GM13977 (cell line): Measurements from ENCODE around the gene PHB1.

Experiments
- DNase-seq: peaks from one replicate; pipeline ENCODE4 v3.0.0; 2012; ENCODE audit warnings: low spot score
- in situ Hi-C: fragments of 300-500 bp; cut with MboI; formaldehyde crosslinking; loops from one replicate; pipeline ENCODE4 v1.12.0; 2022; ENCODE audit warnings: low sequenced_read_pairs, low pct_unique_long_range_greater_than_20kb, mixed read lengths, inconsistent platforms; ENCODE audit not compliant: unreplicated experiment
- TF ChIP-seq, protein P1 (sequence below): IDR thresholded peaks from 2 replicates; pipeline ENCODE4 v1.5.1; 2012; ENCODE audit warnings: mild to moderate bottlenecking, control low read depth; ENCODE audit not compliant: insufficient read depth; ENCODE audit errors: extremely low read depth, missing control alignments

PHB1 gene

DNA sequence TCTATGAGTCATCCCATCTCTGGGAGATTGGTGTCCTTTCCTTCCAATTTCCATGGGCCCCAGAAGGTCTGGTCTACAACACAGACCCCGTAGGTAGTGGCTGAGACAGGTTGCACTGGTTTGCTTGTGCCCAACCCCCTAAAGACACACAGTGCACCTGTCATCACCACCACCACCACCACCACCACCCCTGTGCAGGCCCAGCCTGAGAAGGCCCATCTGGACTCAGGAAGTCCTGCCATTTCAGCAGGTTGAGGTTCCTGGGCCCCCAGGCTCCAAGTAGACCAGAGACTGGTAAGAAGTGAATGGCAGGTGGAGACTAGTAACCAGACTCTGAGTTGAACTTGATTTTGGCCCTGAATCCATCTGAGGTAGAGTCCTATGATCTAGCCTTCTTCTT lies 25.9 kb upstream of the PHB1 start:
- no peak for DNase-seq
- TF ChIP-seq, protein P1, sequence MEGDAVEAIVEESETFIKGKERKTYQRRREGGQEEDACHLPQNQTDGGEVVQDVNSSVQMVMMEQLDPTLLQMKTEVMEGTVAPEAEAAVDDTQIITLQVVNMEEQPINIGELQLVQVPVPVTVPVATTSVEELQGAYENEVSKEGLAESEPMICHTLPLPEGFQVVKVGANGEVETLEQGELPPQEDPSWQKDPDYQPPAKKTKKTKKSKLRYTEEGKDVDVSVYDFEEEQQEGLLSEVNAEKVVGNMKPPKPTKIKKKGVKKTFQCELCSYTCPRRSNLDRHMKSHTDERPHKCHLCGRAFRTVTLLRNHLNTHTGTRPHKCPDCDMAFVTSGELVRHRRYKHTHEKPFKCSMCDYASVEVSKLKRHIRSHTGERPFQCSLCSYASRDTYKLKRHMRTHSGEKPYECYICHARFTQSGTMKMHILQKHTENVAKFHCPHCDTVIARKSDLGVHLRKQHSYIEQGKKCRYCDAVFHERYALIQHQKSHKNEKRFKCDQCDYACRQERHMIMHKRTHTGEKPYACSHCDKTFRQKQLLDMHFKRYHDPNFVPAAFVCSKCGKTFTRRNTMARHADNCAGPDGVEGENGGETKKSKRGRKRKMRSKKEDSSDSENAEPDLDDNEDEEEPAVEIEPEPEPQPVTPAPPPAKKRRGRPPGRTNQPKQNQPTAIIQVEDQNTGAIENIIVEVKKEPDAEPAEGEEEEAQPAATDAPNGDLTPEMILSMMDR = no peak
- in situ Hi-C loops = no loop called here

DNA sequence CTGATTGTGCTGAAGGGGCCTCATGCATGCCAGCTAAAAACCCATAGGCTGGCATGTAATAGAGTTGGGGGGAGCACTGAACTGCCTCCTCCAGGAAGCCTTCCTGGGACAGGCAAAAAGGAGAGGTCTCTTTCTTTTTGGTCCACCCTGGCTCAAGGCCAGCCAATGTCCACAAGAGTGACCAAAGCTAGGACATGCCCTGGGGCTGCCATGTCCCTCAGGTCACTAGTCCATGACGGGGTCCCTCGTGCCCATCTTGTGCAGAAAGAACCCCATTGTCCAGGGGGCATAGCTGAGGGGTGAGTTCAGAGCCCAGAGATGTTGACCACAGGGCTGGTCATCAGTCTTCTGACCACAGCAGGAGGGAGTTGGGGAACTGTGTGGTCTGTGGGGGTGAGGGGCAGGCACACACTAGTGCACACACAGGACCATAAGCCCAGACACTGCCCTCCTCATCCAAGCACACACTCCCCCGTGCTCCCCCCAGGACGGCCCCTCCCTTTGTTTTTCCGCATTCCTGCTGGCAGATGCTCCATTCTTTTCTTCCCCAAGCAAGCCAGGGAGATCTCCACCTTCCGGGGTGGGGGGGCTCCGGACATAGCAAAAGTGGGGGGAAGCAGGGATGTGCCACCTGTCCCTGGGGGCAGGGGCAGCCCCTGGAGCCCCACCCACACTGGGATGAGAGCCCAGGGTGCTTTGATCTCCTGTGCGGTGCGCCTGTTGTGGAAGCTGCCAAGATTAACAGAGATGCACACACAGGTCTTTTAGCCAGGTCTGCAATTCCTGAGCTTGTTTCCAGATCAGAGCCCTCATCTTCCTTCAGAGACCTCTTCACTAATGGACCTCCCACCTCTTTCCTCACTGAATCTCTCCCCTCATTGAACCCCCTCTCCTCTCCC lies 25.2 kb upstream of the PHB1 start:
- in situ Hi-C loops = loop anchor here (10.0 kb wide), 1 partner anchor 115 kb away; no protein-coding TSS in a partner anchor
- DNase-seq = no peak
- TF ChIP-seq, protein P1 = no peak

DNA sequence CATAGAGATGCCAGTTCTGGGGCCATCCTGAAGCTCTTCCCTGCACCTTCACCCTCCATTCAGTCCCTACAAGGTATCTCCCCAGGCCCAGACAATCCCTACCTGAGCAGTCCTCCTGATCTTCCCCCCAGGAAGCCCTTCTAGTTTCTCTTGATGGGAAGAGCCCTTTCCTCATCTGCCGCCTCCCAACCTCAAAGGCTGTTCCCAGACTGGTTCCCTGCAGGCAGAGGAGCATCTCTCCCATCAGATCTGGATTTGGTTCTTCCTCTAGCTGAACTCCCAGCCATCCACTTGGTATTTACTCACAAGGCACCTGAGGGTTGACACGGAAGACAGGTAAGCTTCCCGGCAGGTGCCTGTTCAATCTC lies 24.6 kb upstream of the PHB1 start:
- TF ChIP-seq, protein P1 = no peak
- DNase-seq = no peak
- in situ Hi-C loops = loop anchor here (10.0 kb wide), 1 partner anchor 116 kb away; no protein-coding TSS in a partner anchor

- no peak for DNase-seq
- in situ Hi-C loops = loop anchor here (10.0 kb wide), 1 partner anchor 116 kb away; no protein-coding TSS in a partner anchor
These were observed 24.0 kb upstream of the PHB1 start for GRCh38 chr17:49438436-49439278.

GRCh38 chr17:49437696-49438435 lies 23.2 kb upstream of the PHB1 start:
- in situ Hi-C loops = loop anchor here (10.0 kb wide), 1 partner anchor 117 kb away; no protein-coding TSS in a partner anchor
- no peak for DNase-seq
- TF ChIP-seq, protein P1 = no peak

More at GRCh38 chr17:49438436-49439278, 24.0 kb upstream of the PHB1 start:
- TF ChIP-seq, protein P1 = no peak

- TF ChIP-seq, protein P1 = no peak
- in situ Hi-C loops = loop anchor here (10.0 kb wide), 1 partner anchor 119 kb away; no protein-coding TSS in a partner anchor
- DNase-seq = no peak
These were observed 21.5 kb upstream of the PHB1 start for GRCh38 chr17:49436174-49436573.
